ENCODE data around the gene C14orf119. TPM values are rescaled to one million over a fixed set of nuclear protein-coding genes. Genes with fewer than 3 reads are reported as not detected.

C14orf119 gene
- total and polyA plus RNA-seq, 9 of the 15 experiments (the other 6 are each of a cell fraction or from before 2014, with no cell fraction given), result 36.7 to 251 (median 51.8) TPM

DNA sequence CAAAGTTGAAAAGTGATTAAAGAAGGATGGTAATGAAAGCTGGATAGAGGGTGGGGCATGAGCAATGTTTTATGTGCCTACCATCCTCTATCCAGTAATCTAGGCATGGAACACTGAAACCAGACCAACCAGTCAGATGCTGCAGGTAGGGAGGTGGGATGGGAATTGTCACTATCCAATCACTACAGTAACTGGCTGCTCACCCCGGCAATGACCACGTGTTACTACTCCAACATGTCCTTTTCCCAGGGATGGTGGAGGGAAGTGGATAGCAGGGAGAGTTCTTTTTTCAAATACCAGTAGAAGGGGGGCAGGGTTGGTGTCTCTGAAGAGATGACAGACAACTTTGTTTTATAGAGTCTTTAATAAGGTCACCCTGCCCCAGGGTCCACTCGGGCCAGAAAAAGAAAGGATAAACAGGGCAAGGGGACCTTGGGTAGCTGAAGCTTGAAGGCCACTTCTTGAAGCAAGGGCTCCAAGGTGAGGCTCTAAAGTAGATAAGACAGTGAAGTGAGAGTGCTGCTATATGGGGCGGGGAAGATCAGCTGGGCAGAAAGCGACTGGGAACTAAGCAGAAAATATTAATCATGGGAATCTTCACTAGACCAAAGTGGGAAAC is 23.3 kb upstream of the C14orf119 start:
- Histone ChIP-seq H3K9me3 (replicated peaks; ENCODE audit: control insufficient read depth, insufficient read depth, low read depth, low read length) (no peaks in the 10 kb centered on the region), H4K20me1 (replicated peaks; ENCODE audit: control insufficient read depth, insufficient read depth, low read length) (peaks cover 14% of the 10 kb centered on the region; the same call in 1 of the 2 replicates), H3K27ac (ENCODE audit: extremely low read depth, low read depth, low read length) (peak overlapping the region; percentile 89), H3K4me3 (peak overlapping the region; percentile 68), H3K9ac (ENCODE audit: insufficient read depth in 1 of 2, low read depth in 2 of 2, low read length in 2 of 2) (peak overlapping the region; percentile 30 to 91; a peak in 3 of 4 replicates), H2AFZ (ENCODE audit: low read depth, low read length) (no peak overlapping the region), H3K4me2 (ENCODE audit: insufficient read depth, low read length) (peak overlapping the region; percentile 90), H3K27me3 (ENCODE audit: control insufficient read depth in 2 of 2, insufficient read depth in 2 of 2, low read length in 2 of 2) (no peaks in the 10 kb centered on the region), H3K4me1 (replicated peaks in 1 of 2; ENCODE audit: control insufficient read depth in 2 of 2, insufficient read depth in 2 of 2, low read length in 2 of 2) (peaks cover 20 to 26% of the 10 kb centered on the region in 2 experiments), H3K9me1 (ENCODE audit: control insufficient read depth, insufficient read depth, low read length) (no peaks in the 10 kb centered on the region), H3K79me2 (ENCODE audit: control insufficient read depth, insufficient read depth, low read length) (peaks cover 53% of the 10 kb centered on the region), H3K36me3 (ENCODE audit: control insufficient read depth, insufficient read depth, low read length) (peaks cover 77% of the 10 kb centered on the region)
- no TSS peak for BruUV-seq (replicated peaks)
- whole genome bisulfite sequencing (ENCODE audit: insufficient coverage, low coverage, missing lambda C conversion rate), result 23% methylated on average over 5 of the region's 5 CpGs
- in situ Hi-C loops (cut with MboI) (no loop called here), intact Hi-C loops (cut with micrococcal nuclease) (no loop called here)
- POLR2A ChIA-PET, result interaction anchor here (0.6 to 4.6 kb wide), 15 partner anchors 8 to 193 kb away, joined by 3 to 25 read pairs (median 4); partner anchors contain the start of genes ACIN1, C14orf119 and CDH24
- DNase-seq (ENCODE audit: extremely low read depth in 1 of 4, low spot score in 3 of 4), result no peak
- FAIRE-seq, result no peak
- ATAC-seq, result no peak
- CTCF ChIA-PET (ENCODE audit: low intra/inter-chr PET ratio), result interaction anchor here (7.2 kb wide), 1 partner anchor 39 kb away, joined by 109 read pairs; no protein-coding TSS in a partner anchor
- TF ChIP-seq FOSL1 (tag; conservative IDR thresholded peaks at IDR 0.05) (0 out of 2 replicates have a peak, but pooled peaks have one; percentile 12), CREB5 (CRISPR knock-in tag; IDR thresholded peaks at IDR 0.05) (no peak), ZFX (CRISPR knock-in tag; IDR thresholded peaks at IDR 0.05) (peak; percentile 28; the same call in 1 of the 2 replicates), ZNF644 (tag; IDR thresholded peaks at IDR 0.05; ENCODE audit: low read depth) (0 out of 2 replicates have a peak, but pooled peaks have one; percentile 25), KAT2B (IDR thresholded peaks at IDR 0.05; ENCODE audit: low read depth, low read length) (no peak), DACH1 (IDR thresholded peaks at IDR 0.05; ENCODE audit: partially characterized antibody) (peak; percentile 60), MNT (conservative IDR thresholded peaks at IDR 0.05) (peak; percentile 13 to 26; a peak in 1 of 4 replicates)

All from K562 (cell line).